HG03432 (cell line): ENCODE results near the gene MDM4.
"Not testable (repeated sequence)": the region's sequence is repeated elsewhere in the genome, so short reads cannot be mapped to it uniquely, and the experiment has no call there.

Experiments used
- ATAC-seq: cut with Tn5 transposase; IDR thresholded peaks from one replicate; pipeline ENCODE4 v1.9.1; 2021; ENCODE audit warnings: mild to moderate bottlenecking, moderate library complexity; ENCODE audit not compliant: unreplicated experiment

MDM4 gene, protein sequence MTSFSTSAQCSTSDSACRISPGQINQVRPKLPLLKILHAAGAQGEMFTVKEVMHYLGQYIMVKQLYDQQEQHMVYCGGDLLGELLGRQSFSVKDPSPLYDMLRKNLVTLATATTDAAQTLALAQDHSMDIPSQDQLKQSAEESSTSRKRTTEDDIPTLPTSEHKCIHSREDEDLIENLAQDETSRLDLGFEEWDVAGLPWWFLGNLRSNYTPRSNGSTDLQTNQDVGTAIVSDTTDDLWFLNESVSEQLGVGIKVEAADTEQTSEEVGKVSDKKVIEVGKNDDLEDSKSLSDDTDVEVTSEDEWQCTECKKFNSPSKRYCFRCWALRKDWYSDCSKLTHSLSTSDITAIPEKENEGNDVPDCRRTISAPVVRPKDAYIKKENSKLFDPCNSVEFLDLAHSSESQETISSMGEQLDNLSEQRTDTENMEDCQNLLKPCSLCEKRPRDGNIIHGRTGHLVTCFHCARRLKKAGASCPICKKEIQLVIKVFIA

DNA sequence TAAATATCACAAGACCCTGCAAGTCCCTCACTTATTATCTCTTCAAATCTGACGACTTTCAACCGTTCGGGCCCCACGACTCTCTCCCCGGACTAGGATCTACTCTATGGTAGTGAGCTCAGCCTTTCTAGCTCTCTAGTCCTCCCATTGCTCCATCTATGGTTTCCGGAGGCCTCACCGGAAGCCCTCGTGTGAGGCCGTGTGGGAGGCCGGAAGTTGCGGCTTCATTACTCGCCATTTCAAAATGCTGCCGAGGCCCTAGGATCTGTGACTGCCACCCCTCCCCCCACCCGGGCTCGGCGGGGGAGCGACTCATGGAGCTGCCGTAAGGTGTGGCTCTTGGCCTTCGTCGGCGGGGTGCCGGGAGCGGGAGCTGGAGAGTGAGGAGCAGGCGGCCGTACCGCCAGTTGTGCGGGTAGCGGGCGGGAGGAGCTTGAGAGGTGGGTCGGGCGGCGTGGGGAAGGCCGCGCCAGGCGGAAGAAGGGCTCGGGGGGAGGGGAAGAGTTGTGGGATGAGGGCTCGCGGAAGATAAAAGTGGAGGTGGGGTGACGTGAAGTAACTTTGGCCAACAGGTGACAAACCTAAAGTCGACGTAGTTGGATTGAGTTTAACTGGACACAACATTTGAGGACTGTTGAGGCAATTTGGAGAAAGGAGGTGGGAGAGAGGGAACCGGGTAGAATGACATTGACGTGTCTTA, at the start of gene MDM4:
TSS of gene MDM4 (plus strand) at position 227 of the 700 bp plus-strand sequence. CDS start 9,113 bp downstream, outside the sequence.
- peak; percentile 77 for ATAC-seq

DNA sequence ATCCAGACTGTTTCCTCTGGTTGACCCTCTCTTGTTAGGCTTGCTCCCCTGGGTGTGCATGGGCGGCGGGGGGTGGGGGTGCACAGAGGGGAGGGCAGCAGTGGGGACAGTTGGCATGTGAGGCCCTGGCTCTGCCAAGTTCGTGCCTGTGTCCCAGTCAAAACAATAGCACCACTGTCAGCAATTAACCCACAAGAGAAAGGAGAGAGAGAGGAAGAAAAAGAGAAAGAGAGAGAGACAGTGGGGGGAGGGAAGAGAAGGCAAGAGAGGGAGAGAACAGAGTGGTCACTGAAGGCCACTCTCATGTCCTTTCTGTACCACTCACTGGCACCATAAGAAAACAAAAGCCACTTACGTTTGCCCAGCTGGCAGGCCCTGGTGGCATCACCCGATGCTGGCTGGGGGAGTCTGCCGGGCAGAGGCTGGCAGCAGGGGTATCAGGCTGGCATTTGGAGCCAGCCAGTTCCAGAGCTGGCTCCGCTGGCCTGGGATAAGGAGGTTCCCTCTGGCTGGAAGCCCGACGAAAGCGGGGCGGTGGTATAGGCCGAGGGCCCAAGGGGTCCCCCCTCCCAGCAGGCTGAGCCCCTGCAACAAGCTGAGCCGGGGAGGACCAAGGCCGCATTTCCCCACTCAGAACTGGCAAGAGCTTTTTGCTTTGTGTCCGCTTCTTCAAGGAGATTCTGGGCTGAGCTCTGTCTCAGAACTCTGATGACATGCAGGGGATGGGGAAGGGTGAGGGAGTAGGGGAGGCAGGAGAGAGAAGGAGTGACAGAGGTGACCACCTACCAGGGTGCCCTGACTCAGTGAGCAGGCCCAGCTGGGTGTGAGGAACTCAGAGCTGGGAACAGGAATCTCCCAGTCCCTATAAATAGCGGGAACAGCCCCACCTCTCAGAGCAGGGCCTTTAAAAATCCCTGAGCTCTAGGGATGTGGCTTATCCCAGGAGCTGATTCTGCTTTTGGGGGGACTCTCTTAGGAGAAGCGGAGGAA, 49.5 kb upstream of the MDM4 start:
- ATAC-seq, result no peak

DNA sequence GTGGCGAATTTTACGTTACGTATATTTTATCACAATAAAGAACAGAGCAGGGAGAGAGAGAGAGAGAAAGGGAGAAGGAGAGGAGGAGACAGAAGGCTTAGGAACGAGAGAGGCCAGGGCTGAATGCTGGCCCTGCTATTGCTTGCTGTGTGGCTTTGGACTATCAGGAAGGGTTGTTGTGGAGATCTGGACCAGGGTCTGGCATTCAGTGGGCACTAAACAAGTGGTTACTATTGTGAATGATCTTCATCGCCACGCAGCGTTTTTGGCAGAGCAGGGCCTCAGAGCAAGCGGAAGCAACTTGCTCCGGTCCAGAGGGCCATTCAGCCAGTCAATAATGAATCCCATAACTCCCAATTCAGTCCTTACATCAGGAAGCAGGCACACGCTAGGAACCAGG, 48.0 kb upstream of the MDM4 start:
- no peak for ATAC-seq

DNA sequence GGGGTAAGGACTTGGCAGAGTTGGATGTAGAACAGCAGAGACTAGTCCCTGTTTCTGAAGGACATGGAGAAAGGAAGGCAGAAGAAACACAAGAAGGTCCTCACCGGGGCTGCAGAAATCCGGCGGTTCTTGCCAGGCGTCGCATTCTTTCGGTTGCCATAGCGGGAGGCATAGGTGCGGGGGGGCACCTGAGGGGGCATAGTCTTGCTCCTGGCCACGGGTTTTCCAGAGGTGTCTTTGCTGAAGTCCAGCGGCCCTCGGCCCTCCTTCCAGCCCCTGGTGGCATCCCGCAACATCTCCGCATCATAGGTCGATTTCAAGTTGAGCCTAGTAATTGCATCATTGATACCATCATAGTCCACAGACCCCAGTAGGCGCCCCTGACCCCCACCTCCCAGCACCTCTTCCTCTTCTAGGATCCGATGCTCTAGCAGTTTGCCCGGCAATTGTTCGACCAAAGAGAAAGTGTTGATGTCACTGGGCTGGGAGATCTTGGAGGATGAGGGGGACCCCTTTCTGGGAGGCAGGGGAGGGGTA, 47.4 kb upstream of the MDM4 start:
- ATAC-seq, result no peak

DNA sequence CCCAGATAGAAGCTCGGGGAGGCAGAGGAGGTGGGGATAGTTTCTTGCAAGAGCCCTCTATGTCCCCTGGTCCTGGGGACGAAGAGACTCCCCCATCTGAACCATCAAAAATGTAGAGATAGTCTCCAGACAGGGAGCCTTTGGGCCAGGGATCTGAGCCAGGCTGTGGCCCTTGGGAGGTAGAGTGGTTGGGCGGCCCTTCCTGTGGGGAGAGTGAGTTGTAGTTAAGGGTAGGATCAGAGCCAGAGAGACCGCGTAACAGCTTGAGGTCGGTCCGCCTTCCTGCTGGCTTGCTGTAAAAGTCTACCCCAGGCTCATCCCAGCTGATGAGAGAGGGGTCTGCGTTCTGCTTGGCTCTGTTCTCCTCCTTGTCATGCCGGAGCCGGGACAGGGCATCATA, 46.9 kb upstream of the MDM4 start:
- no peak for ATAC-seq

DNA sequence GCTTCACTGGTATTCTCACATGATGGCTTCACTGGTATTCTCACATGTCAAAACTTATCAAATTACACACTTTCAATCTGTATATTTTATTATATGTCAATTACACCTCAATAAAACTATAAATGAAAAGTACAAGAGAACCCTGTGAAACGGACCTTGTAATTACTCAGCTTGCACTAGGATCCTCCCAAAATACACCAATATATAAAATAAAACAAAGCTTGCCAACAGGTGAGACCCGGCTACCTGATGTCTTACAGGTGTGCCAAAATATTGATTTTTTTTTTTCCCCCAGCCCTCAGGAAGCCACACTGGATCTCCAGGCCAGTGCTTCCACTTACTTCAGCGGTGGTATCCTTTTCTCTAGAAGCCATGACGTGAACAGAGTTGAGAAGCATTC, 44.5 kb upstream of the MDM4 start:
- ATAC-seq, result no peak

DNA sequence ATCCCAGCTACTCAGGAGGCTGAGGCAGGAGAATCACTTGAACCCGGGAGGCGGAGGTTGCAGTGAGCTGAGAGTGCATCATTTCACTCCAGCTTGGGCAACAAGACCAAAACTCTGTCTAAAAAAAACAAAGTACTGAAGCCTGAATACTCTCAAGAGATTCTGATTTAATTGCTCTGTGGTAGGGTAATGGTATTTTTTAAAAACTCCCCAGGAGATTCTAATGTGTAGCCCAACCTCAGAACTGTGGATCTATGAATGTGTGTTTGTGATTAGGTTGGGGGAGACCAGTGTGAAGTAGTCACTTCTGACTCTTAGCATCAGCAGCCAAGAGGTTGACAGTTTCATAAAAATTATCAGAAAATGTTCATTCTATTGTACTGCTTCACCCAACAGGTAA, 43.5 kb upstream of the MDM4 start:
- no peak for ATAC-seq

DNA sequence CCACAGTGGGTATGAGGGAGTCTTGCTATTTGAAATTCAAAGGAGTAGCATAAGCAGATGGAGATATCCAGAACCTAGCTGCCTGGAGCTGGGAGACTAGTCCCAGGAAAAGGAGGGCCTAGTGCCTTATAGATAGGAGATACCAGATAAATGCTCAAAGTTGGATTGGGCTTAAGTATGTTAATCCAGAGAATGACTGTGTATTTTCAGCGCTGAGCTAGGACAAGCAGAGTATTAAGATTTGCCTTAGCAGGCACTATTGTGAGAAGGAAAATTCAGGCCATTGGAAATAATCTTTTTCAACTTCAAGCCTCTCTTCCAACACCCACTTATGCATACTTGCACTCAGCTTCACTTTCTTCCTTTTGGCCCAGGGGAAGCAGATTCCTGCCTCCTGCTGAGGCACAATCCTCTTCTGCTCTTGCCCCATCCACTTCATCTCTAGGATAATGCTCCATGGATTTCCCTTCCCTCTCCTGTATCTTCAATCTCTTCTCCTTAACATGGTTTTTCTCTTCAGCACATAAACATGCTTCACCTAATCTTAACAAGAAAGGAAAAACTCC, 42.7 kb upstream of the MDM4 start:
- no peak for ATAC-seq

DNA sequence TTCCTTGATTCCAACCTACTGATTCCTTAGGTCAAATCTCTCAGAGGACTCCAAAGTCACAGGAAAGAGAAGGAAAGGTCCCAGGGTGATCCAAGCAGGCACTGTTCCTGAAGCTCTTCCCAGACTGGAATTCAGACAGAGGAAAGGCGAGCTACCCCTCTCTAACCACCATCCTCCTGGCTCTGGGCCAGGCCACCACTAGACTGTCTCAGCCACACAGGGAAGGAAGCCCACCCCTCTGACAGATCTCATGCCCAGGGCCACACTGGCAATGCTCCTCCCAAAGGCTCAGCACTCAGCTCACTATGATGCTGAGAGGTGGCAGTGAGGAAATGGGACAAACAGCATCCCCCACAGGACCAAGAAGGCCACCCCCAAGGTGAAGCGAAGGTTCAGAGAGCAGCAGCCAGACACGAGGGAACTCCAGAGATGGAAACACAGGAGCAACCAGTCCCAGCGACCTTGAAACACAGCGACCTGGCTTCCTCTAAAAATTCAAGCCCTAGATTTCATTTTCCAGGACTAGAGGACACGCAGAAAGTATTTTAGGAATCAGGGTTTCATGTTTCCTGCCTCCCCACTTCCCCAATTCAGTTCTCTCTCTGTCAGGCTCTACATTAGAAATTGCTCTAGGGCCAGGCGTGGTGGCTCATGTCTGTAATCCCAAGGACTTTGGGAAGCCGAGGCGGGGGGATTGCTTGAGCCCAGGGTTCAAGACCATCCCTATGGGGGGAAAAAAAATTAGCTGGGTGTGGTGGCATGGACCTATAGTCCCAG, 40.4 kb upstream of the MDM4 start:
- no peak for ATAC-seq

DNA sequence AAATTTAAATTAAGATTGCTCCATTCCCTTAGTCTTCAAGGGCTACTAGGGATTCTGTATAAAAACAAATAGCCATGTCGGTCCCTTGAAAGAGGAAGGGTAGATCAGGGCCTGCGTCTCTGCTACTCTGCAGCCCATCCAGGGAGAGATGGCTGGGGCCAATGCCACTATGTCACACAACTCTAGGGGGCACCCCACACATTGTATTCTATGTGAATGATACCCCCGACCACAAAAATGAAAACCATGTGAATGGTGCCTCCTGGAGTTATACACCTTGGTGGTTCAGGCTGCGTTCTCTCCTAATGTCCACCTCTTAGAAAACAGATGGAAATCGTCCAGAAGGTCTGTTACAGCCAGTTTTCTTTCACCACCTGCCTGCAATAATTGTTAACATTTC, 39.6 kb upstream of the MDM4 start:
- ATAC-seq, result no peak

DNA sequence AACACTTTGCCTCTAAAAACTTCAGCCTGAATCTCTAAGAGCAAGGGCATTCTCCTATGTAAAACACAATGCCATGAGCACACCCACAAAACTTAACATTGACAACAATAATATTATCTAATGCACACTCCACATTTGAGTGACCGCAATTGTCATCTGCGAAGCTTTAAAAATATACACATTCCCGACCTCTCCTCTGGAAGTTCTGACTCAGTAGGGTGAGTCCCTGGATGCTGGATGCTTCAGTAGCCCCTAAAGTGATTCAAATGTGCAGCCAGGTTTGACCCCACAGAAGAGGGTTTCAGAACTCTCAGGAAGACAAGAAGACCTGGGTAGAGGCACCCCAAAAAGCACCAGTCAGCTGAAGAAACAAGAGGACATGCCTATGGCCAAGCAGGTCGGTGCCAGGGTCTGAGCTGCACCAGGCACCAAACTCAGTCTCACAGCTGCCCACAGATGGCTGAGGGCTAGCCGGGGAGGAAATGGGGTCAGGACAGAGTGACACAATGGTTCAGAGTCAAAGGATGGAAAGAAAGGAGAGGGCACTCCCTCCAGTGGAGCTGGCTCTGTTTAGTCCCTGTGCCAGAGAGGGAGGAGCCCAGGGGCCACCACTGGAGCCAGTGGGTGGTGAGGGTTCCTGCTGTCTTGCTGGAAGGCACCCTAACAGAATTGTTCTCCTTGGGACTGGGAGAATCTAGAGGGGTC, 39.0 kb upstream of the MDM4 start:
- ATAC-seq, result no peak

DNA sequence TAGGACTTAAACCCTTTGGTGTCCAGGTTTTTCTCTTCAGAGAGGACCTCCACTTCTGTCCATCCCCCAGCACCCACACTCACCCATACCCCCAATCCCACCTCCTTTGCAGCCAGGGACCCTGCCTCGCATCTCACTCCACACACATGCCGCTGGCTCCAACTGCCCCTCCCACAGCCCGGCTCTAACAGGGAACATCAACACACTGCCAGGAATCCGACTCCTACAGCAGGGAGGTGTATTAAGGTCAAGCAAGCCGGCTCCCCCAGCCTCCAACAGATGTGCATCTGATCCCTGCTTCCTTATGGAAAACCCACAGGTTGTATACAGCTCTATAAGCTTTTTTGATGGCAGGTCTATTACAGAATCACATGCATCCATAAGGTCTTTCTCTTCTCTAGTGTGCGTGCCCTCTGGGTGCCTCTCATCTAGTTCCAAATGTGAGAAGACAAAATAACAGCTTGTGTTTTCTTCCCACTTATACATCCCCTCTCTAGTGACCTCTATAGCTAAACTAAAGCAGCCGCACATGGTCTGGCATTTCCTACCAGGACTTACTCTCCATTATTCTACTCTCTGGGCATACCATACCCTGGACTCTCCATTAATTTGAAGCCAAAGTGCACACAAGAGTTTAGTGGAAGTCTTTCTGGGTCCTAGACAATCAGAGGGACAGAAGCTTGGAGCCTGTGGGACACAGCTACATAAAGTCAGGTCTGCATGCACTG, 37.9 kb upstream of the MDM4 start:
- no peak for ATAC-seq

DNA sequence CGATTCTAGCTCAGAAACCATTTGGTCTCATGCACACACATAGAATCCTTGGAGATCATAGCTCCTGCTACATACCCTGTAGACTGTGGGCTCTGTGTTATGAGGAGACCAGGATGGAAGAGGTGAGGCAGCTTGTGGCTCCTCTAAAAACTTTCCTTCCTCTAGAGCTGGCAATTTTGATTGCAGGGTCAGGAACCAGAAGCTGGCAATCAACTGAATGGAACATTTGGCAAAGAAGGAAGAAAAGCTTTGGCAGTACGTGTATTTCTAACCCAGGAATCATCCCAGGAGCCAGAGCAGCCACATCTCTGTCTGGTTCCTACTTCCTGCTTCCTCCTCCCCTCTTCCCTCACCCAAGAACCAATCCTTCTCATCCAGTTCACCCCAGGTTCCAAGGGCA, 37.3 kb upstream of the MDM4 start:
- no peak for ATAC-seq

DNA sequence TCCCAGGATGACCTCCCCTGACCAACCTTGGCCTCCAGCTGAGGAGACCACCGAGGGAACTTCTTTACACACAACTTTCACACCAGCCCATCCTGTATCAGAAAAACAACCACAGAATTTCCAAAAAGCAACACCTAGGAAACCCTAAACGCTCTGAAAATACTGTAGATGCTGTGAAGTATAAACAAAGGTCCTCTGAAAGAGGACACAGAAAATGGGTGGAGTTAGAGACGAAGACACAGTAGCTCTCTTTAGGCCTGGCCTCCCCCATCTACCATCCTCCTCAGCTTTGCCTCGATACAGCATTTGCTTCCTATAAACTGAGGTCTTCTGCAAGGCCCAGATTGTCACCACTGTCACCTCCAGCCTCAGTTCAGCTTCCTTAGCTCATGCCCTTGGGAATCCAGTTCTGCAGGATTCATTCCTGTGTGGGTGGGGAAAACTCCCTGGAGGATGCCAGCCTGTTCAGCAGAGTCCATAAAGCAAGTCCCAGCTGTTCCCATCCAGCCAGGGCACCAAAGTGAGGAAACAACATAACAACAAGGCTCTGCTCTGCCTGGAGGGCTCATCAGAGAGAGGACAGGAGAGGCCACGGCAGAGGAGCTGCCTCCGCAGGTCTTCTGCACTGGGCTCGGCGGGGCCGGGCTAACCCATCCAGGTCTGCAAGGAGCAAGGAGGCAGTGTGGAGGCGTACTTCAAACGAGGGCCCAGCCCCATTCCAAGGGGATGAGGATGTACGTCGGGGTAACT, 36.6 kb upstream of the MDM4 start:
- no peak for ATAC-seq

DNA sequence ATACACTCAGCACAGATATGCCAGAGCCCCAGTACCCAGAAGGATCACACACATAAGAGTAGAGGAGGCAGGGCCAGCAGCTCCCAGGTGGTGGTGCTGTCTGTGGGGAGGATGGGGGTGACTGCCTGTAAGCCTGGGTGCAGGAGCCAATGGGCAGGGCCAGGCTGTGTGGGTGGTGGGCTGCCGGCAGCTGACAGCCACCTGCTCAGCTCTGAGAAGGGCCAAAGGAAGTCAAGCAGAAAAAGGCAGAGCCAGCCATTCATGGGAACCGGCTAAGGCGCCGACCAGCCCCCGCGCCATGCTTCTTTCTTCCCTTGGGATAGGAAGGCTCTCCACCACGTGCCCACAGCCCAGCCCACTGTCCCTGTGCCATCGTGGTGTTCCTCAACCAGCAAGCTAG, 35.7 kb upstream of the MDM4 start:
- ATAC-seq, result peak; percentile 65

DNA sequence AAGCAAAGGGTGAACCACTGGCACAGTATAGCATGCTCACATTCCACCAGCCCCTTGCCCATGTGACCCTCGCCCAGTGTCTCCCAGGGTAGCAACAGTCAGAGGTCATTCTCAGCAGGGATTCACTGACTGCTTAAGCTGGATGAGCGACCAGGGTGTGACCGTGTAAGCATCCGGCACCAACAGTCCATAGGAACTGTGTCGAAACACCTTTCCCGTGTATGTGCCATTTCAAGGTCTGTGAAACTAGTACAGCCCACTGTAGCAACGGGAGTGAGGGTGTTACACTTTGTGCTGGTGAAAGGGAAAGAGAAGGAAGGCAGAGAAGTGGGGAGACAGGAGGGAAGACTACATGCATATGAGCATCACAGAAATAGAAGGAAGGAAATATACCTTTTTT, 32.4 kb upstream of the MDM4 start:
- ATAC-seq, result no peak

DNA sequence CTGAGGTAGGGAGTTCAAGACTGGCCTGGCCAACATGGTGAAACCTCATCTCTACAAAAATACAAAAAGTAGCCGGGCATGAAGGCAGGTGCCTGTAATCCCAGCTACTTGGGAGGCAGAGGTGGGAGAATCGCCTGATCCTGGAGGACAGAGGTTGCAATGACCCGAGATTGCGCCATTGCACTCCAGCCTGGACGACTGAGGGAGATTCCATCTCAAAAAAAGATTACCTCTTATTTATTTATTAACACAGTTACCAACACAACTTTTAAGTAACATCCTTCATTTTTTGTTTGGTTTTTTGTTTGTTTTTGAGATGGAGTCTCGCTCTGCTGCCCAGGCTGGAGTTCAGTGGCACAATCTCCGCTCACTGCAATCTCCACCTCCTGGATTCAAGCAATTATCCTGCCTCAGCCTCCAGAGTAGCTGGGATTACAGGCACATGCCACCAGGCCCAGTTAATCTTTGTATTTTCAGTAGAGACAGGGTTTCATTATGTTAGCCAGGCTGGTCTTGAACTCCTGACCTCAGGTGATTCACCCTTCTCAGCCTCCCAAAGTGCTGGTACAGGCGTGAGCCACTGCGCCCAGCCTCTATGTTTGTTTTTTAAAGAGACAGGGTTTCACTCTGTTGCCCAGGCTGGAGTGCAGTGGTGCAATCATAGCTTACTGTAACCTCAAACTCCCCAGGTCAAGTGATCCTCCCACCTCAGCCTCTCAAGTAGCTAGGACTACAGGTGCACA, 29.5 kb upstream of the MDM4 start:
- ATAC-seq, result not testable (repeated sequence)
